HG02943 (cell line): ENCODE data around the gene NANS.
"Not testable (repeated sequence)": the region's sequence is repeated elsewhere in the genome, so short reads cannot be mapped to it uniquely, and the experiment has no call there.

Experiments used
- ATAC-seq: cut with Tn5 transposase; IDR thresholded peaks from one replicate; pipeline ENCODE4 v1.9.1; 2021; ENCODE audit warnings: mild to moderate bottlenecking, low read depth, moderate library complexity; ENCODE audit not compliant: unreplicated experiment

Gene NANS

DNA sequence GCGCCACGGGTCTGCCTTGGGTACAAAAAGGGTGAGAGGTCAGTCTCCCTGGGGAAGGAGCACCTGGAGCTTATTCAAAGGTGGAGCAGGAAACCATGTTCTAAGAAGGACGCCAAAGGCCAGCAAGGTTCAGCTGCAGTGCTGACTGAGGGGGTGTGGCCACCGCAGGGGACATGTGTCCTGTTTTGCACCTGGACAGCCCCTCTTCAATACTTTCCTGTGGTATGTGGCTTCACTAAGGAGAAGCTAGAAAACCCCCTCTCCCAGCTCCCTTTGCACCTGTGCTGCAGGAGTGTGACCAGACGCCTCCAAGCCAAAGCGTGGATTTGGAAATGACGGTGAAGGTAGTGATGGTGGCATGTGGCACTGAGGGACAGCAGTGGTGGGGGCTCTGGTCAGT lies 38.9 kb downstream of the NANS start:
- ATAC-seq, result no peak

GRCh38 chr9:98096091-98096490 lies 39.6 kb downstream of the NANS start:
- ATAC-seq, result no peak

- no peak for ATAC-seq
Observed at GRCh38 chr9:98097836-98098235, 41.3 kb downstream of the NANS start.

GRCh38 chr9:98099346-98099745 lies 42.8 kb downstream of the NANS start:
- no peak for ATAC-seq

DNA sequence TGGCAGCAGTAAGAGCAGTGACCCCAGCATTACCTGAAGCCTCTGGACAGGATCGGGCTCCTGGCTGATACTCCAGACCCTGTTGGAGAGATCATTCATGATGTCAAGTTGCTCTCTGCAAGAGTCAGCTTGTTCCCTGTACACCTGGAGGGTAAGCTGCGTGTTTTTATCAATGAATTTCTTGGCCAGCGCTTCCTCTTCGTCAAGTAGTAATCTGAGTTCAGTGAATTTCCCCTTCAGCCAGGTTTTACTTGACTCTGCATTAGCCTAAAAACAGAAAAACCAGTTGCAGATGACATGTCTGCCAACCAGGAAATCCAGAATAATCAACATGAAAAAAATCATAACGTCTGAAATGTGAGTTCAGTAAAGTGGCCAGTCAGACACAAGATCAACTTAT lies 43.4 kb downstream of the NANS start:
- ATAC-seq, result no peak

GRCh38 chr9:98100456-98100855 lies 43.9 kb downstream of the NANS start:
- no peak for ATAC-seq

DNA sequence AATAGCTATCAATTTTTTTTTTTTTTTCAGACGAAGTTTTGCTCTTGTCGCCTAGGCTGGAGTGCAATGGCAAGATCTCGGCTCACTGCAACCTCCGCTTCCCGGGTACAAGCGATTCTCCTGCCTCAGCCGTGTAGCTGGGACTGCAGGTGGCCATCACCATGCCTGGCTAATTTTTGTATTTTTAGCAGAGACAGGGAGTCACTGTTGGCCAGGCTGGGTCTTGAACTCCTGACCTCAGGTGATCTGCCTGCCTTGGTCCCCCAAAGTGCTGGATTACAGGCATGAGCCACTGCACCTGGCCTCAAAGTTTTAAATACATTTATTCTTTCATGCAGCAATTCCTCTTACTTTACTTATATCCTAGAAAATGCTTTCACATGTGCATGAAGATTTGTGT lies 44.9 kb downstream of the NANS start:
- no peak for ATAC-seq

DNA sequence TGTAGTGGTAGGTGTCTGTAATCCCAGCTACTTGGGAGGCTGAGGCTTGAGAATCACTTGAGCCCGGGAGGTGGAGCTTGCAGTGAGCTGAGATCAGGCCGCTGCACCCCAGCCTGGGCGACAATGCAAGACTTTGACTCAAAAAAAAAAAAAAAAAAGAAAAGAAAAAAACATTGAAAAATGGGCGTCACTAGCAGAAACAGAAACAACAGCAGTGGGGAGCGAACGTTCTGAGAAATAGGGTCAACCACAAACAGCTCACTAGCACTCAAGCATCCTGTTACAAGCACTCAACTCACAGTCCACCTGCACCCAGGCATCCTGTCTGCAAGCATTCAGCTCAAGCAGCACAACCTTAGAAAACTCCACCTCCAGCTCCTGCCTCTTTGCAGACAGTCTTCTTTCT lies 45.3 kb downstream of the NANS start:
- ATAC-seq, result peak; percentile 97

DNA sequence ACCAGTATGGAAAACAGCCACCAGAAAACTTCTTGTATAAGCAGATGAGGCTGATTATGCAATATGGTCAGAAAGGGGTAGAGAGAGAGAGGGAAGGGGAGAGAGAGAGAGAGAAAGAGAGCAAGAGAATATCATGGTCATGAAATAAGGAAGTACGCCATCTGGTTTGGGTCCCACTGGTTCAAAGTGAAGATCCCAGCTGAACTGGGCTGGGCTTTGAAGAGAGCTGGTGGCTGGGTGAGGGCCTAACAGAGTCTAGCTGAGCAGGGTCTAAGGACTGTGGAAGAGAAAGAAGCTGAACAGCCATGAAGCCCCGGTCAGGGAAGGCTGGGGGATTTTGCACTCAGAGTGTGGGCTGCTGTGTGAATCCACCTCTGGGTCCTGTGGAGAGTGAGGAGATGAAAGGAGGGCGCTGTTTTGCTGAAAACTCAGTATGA lies 47.9 kb downstream of the NANS start:
- ATAC-seq, result no peak

DNA sequence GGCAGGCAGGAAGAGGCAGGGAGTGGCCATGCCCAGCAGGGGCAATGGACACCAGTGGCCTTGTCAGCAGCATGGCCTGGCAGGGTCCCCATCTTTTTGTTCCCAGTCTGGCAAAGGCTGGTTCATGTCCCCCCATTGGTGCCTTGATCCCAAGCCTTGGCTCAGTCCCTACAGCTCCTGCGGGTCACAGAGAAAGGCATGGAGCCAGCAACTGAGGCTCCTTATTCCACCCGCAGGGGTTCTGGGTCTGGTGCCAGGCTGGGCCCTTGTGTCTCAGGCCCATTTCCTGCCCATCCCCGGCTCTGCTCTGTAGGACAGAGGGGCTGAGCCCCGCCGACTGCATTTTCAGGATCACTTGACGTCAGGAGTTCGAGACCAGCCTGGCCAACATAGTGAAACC lies 48.5 kb downstream of the NANS start:
- no peak for ATAC-seq

DNA sequence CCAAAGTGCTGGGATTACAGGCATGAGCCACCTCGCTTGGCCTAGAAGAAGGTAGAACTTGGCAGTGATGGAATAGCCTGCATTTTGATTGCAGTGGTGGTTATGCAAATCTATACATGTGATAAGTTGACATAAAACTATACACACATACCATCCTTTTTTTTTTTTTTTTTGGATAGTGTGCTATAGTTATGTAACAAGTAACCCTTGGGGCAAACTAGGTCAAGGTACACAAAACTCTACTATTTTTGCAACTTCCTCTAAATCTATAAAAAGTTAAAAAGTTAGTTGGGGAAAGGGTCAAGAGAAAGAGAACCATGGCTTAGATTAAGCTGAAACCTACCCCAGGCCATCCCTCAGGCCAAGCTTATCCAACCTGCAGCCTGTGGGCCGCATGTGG lies 51.4 kb downstream of the NANS start:
- no peak for ATAC-seq

- peak; percentile 49 for ATAC-seq
Observed at GRCh38 chr9:98108531-98109031, 52.0 kb downstream of the NANS start.

DNA sequence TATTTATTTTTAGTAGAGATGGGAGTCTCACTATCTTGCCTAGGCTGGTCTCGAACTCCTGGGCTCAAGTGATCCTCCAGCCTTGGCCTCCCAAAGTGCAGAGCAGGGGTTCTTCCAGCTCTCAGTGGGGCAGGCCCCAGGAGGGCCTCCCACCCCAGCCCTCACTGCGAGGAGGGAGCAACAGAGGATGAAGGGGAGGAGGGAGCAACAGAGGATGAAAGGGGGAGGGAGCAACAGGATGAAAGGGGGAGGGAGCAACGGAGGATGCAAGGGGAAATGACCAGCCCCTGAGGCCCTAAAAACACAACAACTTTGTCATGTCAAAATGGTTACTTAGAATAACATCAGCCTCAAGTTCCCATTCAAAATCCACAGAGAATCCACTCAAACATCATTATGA lies 52.5 kb downstream of the NANS start:
- no peak for ATAC-seq

- ATAC-seq, result not testable (repeated sequence)
Observed at GRCh38 chr9:98117097-98117496, 60.6 kb downstream of the NANS start.

- ATAC-seq, result peak; percentile 48
Observed at GRCh38 chr9:98117984-98118639, 61.6 kb downstream of the NANS start.

DNA sequence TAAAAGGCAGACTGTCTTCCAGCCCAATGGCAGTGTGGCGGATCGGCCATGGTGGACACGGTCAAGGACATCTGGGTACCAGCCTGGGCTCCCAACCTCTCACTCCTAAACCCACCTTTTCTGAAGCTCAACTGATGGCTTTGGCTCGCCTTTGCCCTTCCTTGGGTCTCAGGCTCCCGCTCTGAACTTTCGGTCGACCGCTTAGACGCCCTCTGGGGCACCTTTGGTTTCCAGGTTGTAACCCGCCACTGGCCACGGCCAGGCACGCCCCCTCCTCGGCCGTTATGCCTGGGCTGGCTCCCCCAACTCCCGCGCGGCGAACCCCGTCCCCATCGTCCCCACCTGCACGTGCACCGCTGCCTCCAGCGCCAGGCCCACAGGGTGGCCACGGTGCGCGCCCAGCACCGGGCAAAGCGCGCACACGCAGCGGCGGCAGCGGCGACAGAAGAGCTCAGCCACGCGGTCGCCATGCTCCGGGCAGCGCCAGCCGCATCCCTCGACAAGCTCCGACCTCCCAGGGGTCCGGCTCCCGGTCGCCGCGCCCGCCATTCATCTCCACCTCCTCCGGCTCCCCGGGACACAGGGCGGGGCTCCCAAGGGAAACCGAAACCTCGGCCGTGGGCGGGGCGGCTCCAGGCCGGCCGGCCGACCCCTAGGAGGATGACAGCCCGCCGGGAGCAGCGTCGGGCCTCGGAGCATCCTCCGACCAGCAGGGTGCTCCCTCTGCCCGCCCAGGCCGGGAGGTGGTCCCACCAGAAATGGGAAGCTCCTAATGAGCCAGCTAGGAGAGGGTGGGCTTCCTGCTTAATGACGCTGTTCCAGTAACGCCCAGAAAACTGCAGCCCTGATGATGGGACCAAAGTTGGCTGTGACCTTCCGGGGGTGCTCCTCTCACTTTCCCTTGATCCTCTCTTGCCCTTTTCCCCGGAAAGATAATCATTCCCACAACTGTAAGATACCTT lies 62.4 kb downstream of the NANS start, which contains the start of gene TRIM14:
Gene TRIM14, minus strand, starts transcription at position 583 of the 962 bp plus-strand sequence. Its CDS starts 34 bp downstream, at position 549.
- no peak for ATAC-seq

DNA sequence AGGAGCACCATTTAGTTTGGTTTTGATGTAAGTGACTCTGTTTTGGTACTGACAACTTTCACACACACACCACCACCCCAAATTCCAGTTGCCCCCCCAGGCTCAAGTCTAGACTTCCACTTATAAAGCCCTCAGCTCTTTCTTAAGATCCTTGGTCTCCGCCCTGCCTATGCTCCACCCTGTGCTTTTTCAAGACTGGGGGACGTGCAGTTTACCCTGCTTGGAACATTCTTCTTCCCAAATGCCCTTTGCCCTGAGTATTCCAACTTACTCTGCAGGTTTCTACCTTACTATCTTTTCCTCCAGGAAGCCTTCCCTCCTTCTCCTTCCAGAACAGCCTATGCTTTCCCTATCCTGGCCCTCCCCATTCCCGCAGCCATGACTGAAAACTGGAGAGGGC lies 63.9 kb downstream of the NANS start:
- ATAC-seq, result no peak

DNA sequence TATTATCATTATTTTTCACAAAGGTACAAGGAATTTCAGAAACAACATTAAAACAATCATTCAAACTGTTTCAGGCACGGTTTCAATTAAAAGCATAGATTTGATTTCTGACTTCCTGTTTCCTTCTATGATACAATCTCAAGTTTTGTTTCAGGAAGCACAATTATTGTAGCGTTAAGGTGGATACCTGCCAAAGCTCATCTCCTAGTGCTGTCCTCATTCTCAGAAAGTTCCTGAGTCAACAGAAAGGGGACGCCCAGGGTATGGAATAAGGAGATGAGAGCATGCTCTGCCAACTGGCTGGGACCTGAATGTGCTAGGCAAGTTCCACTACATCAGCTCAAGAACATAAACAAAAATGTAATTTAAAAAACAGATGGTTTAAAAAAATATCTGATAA lies 64.5 kb downstream of the NANS start:
- ATAC-seq, result no peak

GRCh38 chr9:98124091-98124490 lies 67.6 kb downstream of the NANS start:
- ATAC-seq, result not testable (repeated sequence)

DNA sequence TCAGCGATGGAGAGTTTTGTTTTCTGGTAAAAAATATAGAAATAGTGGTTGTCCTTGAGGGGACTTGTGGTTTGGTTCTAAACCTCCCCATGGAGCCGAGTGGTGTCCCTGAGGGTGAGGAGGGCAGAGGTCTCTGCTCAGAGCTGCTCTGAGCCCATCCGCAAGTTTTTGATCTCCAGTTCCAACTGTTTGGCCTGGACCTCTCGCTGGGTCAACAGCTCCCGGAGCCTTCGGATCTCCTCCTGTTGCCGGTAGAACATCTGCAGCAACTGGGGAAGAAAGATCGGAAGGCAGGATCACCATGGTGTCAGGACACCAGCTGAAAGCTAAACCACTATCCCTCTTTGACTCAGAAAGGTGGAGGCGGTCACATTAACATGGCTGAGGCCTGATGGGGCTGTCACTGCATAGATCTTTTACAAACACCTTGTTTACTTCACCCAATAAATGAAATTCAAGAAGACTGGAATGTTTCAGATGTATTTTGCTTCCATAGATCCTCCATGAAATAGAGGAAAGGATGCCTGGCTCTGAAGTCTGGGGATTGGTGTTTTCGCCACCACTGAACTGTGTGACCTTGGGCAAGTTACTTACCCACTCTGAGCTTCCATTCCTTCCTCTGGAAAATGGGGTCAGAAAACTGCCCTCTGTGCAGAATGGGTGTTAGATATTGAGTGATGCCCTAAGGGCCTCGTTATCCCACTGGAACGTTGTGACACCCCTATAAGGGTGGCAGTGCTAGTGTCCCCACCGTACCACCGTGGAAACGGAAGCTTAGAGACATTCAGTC lies 68.3 kb downstream of the NANS start:
- no peak for ATAC-seq

GRCh38 chr9:98127226-98127625 lies 70.7 kb downstream of the NANS start:
- no peak for ATAC-seq
